Measurements from ENCODE around the gene FATE1. TPM values are rescaled to one million over a fixed set of nuclear protein-coding genes. Genes with fewer than 3 reads are reported as not detected.

Gene FATE1
- total RNA-seq, 2 experiments from 2014 or later = not detected

DNA sequence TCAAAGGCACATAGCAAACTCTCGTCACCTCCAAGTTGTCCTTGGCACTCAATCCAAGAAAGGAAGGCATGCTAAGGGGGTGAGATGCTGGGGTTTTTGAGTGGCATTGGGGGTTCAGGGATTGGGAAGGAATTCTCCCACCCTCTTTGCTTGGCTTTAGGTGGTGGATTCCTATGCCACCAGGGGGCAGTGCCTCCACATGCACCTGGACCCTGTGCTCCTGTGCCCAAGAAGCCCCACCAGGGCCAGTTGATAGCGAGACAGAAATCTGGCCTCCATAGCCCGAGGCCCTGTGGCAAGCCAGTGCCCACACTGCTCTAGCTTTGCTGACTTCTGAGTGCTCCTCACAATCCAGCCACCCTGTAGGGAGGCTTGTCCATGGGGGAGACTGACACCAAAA is 2.0 kb upstream of the FATE1 start:
- no peak overlapping the region for H3K4me3 Mint-ChIP-seq
- no peaks in the 10 kb centered on the region for H3K36me3 Mint-ChIP-seq
- POLR2A ChIA-PET = no interaction called here
- DNase-seq = no peak
- no peaks in the 10 kb centered on the region for H3K27me3 Mint-ChIP-seq
- ATAC-seq (ENCODE audit: low read depth) = no peak
- H3K27ac Mint-ChIP-seq = no peak overlapping the region
- peaks cover 1% of the 10 kb centered on the region for H3K4me1 Mint-ChIP-seq
- no peaks in the 10 kb centered on the region for H3K9me3 Mint-ChIP-seq

DNA sequence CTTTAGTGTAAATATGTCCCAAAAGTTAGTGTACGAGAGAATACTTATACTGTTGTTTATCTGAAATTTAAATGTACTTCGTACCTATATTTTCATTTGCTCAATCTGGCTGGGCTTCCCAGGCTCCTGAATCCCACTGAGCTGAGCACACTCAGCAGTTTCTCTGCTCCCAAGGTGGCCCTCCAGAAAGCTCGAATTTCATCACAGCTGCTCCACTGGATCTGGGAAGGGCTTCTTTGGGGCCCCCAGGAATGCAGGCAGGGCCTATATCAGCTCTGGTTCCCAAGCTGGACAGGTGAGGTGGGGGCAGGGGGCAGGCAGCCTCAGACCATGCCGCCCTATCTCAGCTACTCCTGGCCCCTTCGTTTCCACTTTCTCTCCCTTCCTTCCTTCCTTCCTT is 1.5 kb upstream of the FATE1 start:
- no peak for DNase-seq
- Mint-ChIP-seq H3K36me3 (no peaks in the 10 kb centered on the region), H3K27me3 (no peaks in the 10 kb centered on the region), H3K4me3 (no peak overlapping the region), H3K4me1 (peaks cover 1% of the 10 kb centered on the region), H3K9me3 (no peaks in the 10 kb centered on the region), H3K27ac (no peak overlapping the region)
- no peak for ATAC-seq (ENCODE audit: low read depth)
- POLR2A ChIA-PET = no interaction called here

DNA sequence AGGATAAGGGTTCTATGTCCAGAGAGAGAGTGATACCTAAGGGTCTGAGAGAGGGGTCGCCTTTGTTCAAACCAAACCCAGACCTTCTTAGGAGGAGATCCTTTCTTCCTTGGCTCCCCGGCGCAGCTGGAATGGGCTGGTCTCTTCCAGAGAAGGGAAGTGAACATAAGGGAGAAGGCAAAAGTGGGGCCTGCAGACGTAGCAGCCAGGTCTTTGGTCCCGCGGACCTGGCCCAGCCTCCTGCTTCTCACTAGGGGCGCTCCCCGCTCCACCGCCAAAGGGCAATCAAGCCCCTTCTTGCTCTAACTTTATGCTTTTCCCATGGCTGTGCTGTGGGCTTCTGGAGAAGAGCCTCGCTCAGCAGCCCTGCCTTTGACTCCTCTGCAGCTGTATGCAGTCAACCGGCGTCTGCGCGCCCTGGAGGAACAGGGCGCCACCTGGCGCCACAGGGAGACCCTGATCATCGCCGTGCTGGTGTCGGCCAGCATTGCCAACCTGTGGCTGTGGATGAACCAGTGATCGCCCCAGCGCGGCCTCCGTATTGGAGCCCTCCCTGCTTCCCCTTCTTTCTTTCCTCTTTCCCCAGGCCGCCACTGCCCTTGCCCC is 6.5 kb downstream of the FATE1 start:
- H3K36me3 Mint-ChIP-seq = no peaks in the 10 kb centered on the region
- no peak for ATAC-seq (ENCODE audit: low read depth)

GRCh38 chrX:151723156-151723760 is 7.4 kb downstream of the FATE1 start:
- Mint-ChIP-seq H3K27ac (no peak overlapping the region), H3K36me3 (no peaks in the 10 kb centered on the region), H3K4me3 (no peak overlapping the region), H3K9me3 (no peaks in the 10 kb centered on the region), H3K27me3 (peaks cover 2% of the 10 kb centered on the region), H3K4me1 (peaks cover 1% of the 10 kb centered on the region)
- ATAC-seq (ENCODE audit: low read depth) (no peak), DNase-seq (no peak)
- POLR2A ChIA-PET = no interaction called here

More for the DNA sequence above, 6.5 kb downstream of the FATE1 start:
- Mint-ChIP-seq H3K4me3 (no peak overlapping the region), H3K4me1 (peaks cover 1% of the 10 kb centered on the region), H3K9me3 (no peaks in the 10 kb centered on the region), H3K27ac (no peak overlapping the region), H3K27me3 (peaks cover 2% of the 10 kb centered on the region)
- no peak for DNase-seq
- POLR2A ChIA-PET = no interaction called here

GRCh38 chrX:151724563-151725337 is 8.9 kb downstream of the FATE1 start:
- H3K4me1 Mint-ChIP-seq = no peaks in the 10 kb centered on the region
- POLR2A ChIA-PET = no interaction called here
- no peak overlapping the region for H3K27ac Mint-ChIP-seq
- no peak for ATAC-seq (ENCODE audit: low read depth)
- no peak overlapping the region for H3K4me3 Mint-ChIP-seq
- H3K36me3 Mint-ChIP-seq = no peaks in the 10 kb centered on the region
- no peaks in the 10 kb centered on the region for H3K9me3 Mint-ChIP-seq
- peaks cover 2% of the 10 kb centered on the region for H3K27me3 Mint-ChIP-seq
- no peak for DNase-seq

DNA sequence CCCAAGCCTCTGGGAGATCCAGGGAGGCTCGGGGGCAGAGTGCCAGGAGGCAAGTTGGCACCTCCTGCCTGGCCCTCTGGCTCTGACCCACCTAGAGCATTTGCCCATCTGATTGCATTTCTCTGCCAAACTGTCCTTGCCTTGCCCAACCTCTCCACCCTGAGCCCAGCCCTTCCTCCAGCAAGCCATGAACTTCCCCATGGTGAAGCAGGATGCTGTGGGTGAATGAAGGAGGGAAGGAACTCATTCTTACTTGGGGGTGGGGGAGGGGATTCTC is 9.4 kb downstream of the FATE1 start:
- DNase-seq = no peak
- H3K9me3 Mint-ChIP-seq = no peaks in the 10 kb centered on the region
- ATAC-seq (ENCODE audit: low read depth) = no peak
- no peaks in the 10 kb centered on the region for H3K36me3 Mint-ChIP-seq
- POLR2A ChIA-PET = no interaction called here
- no peaks in the 10 kb centered on the region for H3K27me3 Mint-ChIP-seq
- no peaks in the 10 kb centered on the region for H3K4me1 Mint-ChIP-seq
- no peak overlapping the region for H3K27ac Mint-ChIP-seq
- no peak overlapping the region for H3K4me3 Mint-ChIP-seq

DNA sequence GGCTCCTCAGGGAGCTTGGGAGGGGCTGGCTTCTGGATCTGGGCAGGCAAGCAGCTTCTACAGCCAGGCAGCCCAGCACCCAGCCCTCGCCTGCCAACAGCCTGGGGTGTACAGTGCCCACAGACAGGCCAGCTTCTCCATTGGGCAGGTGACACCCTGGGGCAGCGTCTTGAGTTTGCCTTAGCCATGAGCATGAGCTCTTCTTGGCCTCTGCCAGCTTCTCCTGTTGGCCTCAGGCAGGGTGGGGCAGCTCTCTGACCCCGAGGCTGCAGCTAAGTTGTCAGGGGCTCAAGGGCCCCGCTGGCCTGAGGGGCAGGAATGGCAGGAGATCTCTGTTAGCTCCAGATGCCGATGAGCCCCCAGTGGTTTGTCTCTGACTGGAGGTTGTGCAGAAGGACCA is 10.9 kb downstream of the FATE1 start:
- H3K27me3 Mint-ChIP-seq = no peaks in the 10 kb centered on the region
- no peaks in the 10 kb centered on the region for H3K4me1 Mint-ChIP-seq
- ATAC-seq (ENCODE audit: low read depth) (no peak), DNase-seq (no peak)
- H3K9me3 Mint-ChIP-seq = no peaks in the 10 kb centered on the region
- H3K27ac Mint-ChIP-seq = no peak overlapping the region
- H3K36me3 Mint-ChIP-seq = no peaks in the 10 kb centered on the region
- H3K4me3 Mint-ChIP-seq = no peak overlapping the region
- POLR2A ChIA-PET = no interaction called here

DNA sequence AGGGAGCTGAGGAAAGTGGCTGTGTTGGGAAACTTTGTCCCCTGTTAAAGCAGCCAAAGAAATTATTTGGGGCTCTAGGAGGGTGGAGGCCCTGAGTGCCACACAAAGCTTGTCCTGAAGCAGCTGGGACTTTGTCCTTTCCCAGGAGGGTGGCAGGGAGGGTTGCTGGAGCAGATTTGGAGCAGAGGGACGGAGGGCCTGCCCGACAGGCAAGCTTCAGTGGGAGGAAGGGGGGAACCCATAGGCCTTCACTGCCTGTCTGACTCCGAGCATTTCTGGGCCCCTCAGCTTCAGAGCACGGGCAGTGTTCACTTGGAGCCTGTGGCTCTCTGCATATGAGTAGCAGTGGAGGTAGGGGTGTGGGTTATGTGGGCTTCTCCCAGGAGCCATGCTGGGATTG is 11.5 kb downstream of the FATE1 start:
- H3K4me3 Mint-ChIP-seq = no peak overlapping the region
- H3K36me3 Mint-ChIP-seq = no peaks in the 10 kb centered on the region
- H3K9me3 Mint-ChIP-seq = no peaks in the 10 kb centered on the region
- no peak overlapping the region for H3K27ac Mint-ChIP-seq
- H3K27me3 Mint-ChIP-seq = peaks cover 3% of the 10 kb centered on the region
- DNase-seq (no peak), ATAC-seq (ENCODE audit: low read depth) (no peak)
- H3K4me1 Mint-ChIP-seq = no peaks in the 10 kb centered on the region
- POLR2A ChIA-PET = no interaction called here

DNA sequence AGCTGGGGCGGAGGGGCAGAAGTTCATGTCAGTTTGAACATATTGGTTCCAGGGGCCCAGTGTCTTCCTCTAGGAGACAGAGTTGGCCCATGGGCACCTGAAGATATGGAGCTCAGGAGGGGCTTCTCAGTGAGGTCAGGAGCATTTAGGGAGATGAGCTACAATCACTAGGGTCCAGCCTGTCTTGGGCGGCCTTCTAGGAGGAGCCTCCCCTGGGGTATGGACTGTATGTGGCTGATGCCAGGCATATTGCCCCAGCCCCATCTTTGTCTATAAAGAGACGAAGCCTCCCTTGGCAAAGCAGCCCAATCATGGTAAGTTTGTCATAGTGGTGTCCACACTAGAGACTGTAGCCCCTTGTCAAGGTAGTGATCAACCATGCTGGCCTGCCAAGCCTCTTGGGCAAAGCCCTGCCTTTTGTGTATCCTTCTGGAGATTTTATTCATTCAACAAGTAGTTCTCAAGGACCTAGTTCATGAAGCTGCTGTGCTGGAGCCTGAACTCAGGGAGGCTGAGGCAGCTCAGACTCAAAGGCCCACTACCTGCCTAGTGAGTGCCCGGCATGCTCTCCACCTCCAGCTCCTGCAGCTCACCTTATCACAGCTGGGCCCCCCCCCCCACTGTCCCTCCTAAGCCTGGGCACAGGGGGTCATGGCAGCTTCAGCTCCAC is 13.4 kb downstream of the FATE1 start:
- ATAC-seq (ENCODE audit: low read depth) = no peak
- POLR2A ChIA-PET = no interaction called here
- peaks cover 3% of the 10 kb centered on the region for H3K27me3 Mint-ChIP-seq
- no peaks in the 10 kb centered on the region for H3K9me3 Mint-ChIP-seq
- no peak overlapping the region for H3K27ac Mint-ChIP-seq
- no peaks in the 10 kb centered on the region for H3K36me3 Mint-ChIP-seq
- H3K4me1 Mint-ChIP-seq = no peaks in the 10 kb centered on the region
- no peak overlapping the region for H3K4me3 Mint-ChIP-seq
- DNase-seq = no peak

GRCh38 chrX:151734446-151734845 is 18.6 kb downstream of the FATE1 start, which contains the start of gene CNGA2:
CNGA2 (plus strand) TSS chrX:151734746; CDS start chrX:151738484, 3,738 bp downstream.
- Mint-ChIP-seq H3K27me3 (peaks cover 6% of the 10 kb centered on the region), H3K27ac (no peak within 1 kb of the TSS), H3K9me3 (no peaks in the 10 kb centered on the region)

DNA sequence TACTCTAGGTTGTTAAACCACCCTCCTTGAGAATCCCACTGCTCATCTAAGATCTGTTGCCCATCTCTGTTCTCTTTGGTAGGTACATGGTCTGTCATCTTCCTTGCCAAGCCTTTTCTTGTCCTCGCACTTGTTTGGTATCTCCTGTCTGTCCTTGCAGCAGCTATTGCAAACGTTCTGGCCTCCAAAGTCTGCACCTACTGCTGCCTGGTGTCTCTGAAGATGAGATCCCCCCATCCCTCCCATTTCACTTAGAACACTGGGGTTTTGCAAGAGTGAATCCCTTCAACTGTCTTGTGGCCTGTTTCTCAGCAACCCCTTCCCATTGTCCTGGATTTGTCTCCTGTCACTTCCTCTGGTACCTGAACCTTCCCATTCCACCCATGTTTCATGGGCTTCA is 19.4 kb downstream of the FATE1 start:
- no peaks in the 10 kb centered on the region for H3K9me3 Mint-ChIP-seq
- H3K36me3 Mint-ChIP-seq = no peaks in the 10 kb centered on the region
- H3K4me1 Mint-ChIP-seq = no peaks in the 10 kb centered on the region
- DNase-seq = no peak
- ATAC-seq (ENCODE audit: low read depth) = no peak
- POLR2A ChIA-PET = no interaction called here
- peaks cover 6% of the 10 kb centered on the region for H3K27me3 Mint-ChIP-seq
- H3K4me3 Mint-ChIP-seq = no peak overlapping the region
- no peak overlapping the region for H3K27ac Mint-ChIP-seq

More at GRCh38 chrX:151734446-151734845, 18.6 kb downstream of the FATE1 start, which contains the start of gene CNGA2:
- no peak within 1 kb of the TSS for H3K4me3 Mint-ChIP-seq
- H3K36me3 Mint-ChIP-seq = no peaks in the 10 kb centered on the region
- POLR2A ChIA-PET = no interaction called here
- DNase-seq (no peak), ATAC-seq (ENCODE audit: low read depth) (no peak)
- no peaks in the 10 kb centered on the region for H3K4me1 Mint-ChIP-seq

- no peaks in the 10 kb centered on the region for H3K4me1 Mint-ChIP-seq
- no peak overlapping the region for H3K4me3 Mint-ChIP-seq
- POLR2A ChIA-PET = no interaction called here
- no peak for DNase-seq
- ATAC-seq (ENCODE audit: low read depth) = no peak
- no peaks in the 10 kb centered on the region for H3K36me3 Mint-ChIP-seq
- H3K27me3 Mint-ChIP-seq = peaks cover 6% of the 10 kb centered on the region
- H3K9me3 Mint-ChIP-seq = no peaks in the 10 kb centered on the region
- H3K27ac Mint-ChIP-seq = no peak overlapping the region
These were observed 20.9 kb downstream of the FATE1 start for GRCh38 chrX:151736685-151737084.

GRCh38 chrX:151737494-151737893 is 21.7 kb downstream of the FATE1 start:
- H3K27me3 Mint-ChIP-seq = peaks cover 2% of the 10 kb centered on the region
- DNase-seq (no peak), ATAC-seq (ENCODE audit: low read depth) (no peak)
- no peaks in the 10 kb centered on the region for H3K4me1 Mint-ChIP-seq
- H3K36me3 Mint-ChIP-seq = no peaks in the 10 kb centered on the region
- H3K4me3 Mint-ChIP-seq = no peak overlapping the region
- POLR2A ChIA-PET = no interaction called here
- H3K9me3 Mint-ChIP-seq = no peaks in the 10 kb centered on the region
- H3K27ac Mint-ChIP-seq = no peak overlapping the region

- H3K4me1 Mint-ChIP-seq = no peaks in the 10 kb centered on the region
- H3K4me3 Mint-ChIP-seq = no peak overlapping the region
- no peak overlapping the region for H3K27ac Mint-ChIP-seq
These were observed 22.9 kb downstream of the FATE1 start for GRCh38 chrX:151738751-151739150.

More at GRCh38 chrX:151738751-151739150, 22.9 kb downstream of the FATE1 start:
- ATAC-seq (ENCODE audit: low read depth) (no peak), DNase-seq (no peak)
- peaks cover 2% of the 10 kb centered on the region for H3K27me3 Mint-ChIP-seq
- no peaks in the 10 kb centered on the region for H3K36me3 Mint-ChIP-seq
- POLR2A ChIA-PET = no interaction called here
- no peaks in the 10 kb centered on the region for H3K9me3 Mint-ChIP-seq

Data from activated naive CD8-positive, alpha-beta T cell treated with anti-CD3 and anti-CD28 coated beads, Interleukin-2, amount 10 ng/mL, durations not matched to agents 7 days and 5 days (primary cell).